ENCODE data around the gene NRIP3. TPM values are rescaled to one million over a fixed set of nuclear protein-coding genes. Genes with fewer than 3 reads are reported as not detected.

The NRIP3 gene
- total RNA-seq, 4 donors from 2014 or later = 0.66 to 1.4 (median 1.0) TPM

GRCh38 chr11:8963569-8964323, 40.1 kb downstream of the NRIP3 start:
- TF ChIP-seq CTCF (IDR thresholded peaks at IDR 0.05) (no peak), POLR2A (IDR thresholded peaks at IDR 0.05) (no peak)
- 2 to 4% methylated on average over 13 to 18 of the region's 39 CpGs for WGBS, 2 donors
- H3K36me3 ChIP-seq = peaks cover 0 to 20% (median 0%) of the 10 kb centered on the region in 3 donors
- intact Hi-C loops (cut with DNase I) = no loop called here
- peak overlapping the region; percentile 94 to 98 (median 96) for H3K27ac ChIP-seq
- no peaks in the 10 kb centered on the region for H3K9me3 ChIP-seq
- DNase-seq = peak; percentile 41
- no peaks in the 10 kb centered on the region for H3K27me3 ChIP-seq
- peaks cover 13 to 57% (median 29%) of the 10 kb centered on the region in 3 donors for H3K4me1 ChIP-seq
- H3K4me3 ChIP-seq = peak overlapping the region; percentile 72 to 93 (median 76)

- no peak for TF ChIP-seq CTCF (IDR thresholded peaks at IDR 0.05)
- no peak for TF ChIP-seq POLR2A (IDR thresholded peaks at IDR 0.05)
- Histone ChIP-seq H3K27me3 (no peaks in the 10 kb centered on the region), H3K4me1 (peaks cover 13 to 61% (median 29%) of the 10 kb centered on the region in 3 donors), H3K4me3 (peak overlapping the region; percentile 72 to 93 (median 76)), H3K27ac (peak overlapping the region; percentile 31 to 98 (median 95)), H3K36me3 (peaks cover 0 to 18% (median 0%) of the 10 kb centered on the region in 3 donors), H3K9me3 (no peaks in the 10 kb centered on the region)
- 14 to 21% methylated on average over 2 of the region's 2 CpGs for WGBS, 2 donors
- DNase-seq = no peak
- intact Hi-C loops (cut with DNase I) = no loop called here
These were observed 41.0 kb downstream of the NRIP3 start for GRCh38 chr11:8962841-8963240.

GRCh38 chr11:8961401-8961800, 42.4 kb downstream of the NRIP3 start:
- Histone ChIP-seq H3K36me3 (peaks cover 0 to 26% (median 0%) of the 10 kb centered on the region in 3 donors), H3K27ac (peak overlapping the region in 1 of 4 donors; percentile 13), H3K9me3 (no peaks in the 10 kb centered on the region), H3K4me3 (no peak overlapping the region), H3K27me3 (no peaks in the 10 kb centered on the region), H3K4me1 (peaks cover 13 to 61% (median 29%) of the 10 kb centered on the region in 3 donors)
- DNase-seq = no peak
- no peak for TF ChIP-seq POLR2A (IDR thresholded peaks at IDR 0.05)
- no peak for TF ChIP-seq CTCF (IDR thresholded peaks at IDR 0.05)
- 51 to 66% methylated on average over 2 of the region's 2 CpGs for WGBS, 2 donors
- intact Hi-C loops (cut with DNase I) = no loop called here

- no peak for DNase-seq
- intact Hi-C loops (cut with DNase I) = loop anchor here (5.0 kb wide), 1 partner anchor 42 kb away; no protein-coding TSS in a partner anchor
- no peaks in the 10 kb centered on the region for H3K9me3 ChIP-seq
- H3K27ac ChIP-seq = peak overlapping the region; percentile 29 to 55 (median 36)
- H3K4me1 ChIP-seq = peaks cover 8 to 45% (median 22%) of the 10 kb centered on the region in 3 donors
- no peaks in the 10 kb centered on the region for H3K27me3 ChIP-seq
- H3K36me3 ChIP-seq = peaks cover 0 to 44% (median 8%) of the 10 kb centered on the region in 3 donors
- no peak for TF ChIP-seq POLR2A (IDR thresholded peaks at IDR 0.05)
- peak in 5 of 6 experiments; percentile 44 to 74 (median 57) for TF ChIP-seq CTCF (IDR thresholded peaks at IDR 0.05)
- H3K4me3 ChIP-seq = no peak overlapping the region
- 5 to 44% methylated on average over 2 of the region's 2 CpGs for WGBS, 2 donors
These were observed 44.1 kb downstream of the NRIP3 start for GRCh38 chr11:8959546-8960166.

- Histone ChIP-seq H3K36me3 (peaks cover 0 to 72% (median 11%) of the 10 kb centered on the region in 3 donors), H3K27me3 (no peaks in the 10 kb centered on the region), H3K4me3 (no peak overlapping the region), H3K27ac (no peak overlapping the region), H3K9me3 (no peaks in the 10 kb centered on the region), H3K4me1 (peaks cover 0 to 25% (median 11%) of the 10 kb centered on the region in 3 donors)
- WGBS, 2 donors = 64 to 86% methylated on average over 4 of the region's 4 CpGs
- DNase-seq = no peak
- TF ChIP-seq POLR2A (IDR thresholded peaks at IDR 0.05) (no peak), CTCF (IDR thresholded peaks at IDR 0.05) (no peak)
- intact Hi-C loops (cut with DNase I) = loop anchor here (5.0 kb wide), 1 partner anchor 40 kb away; no protein-coding TSS in a partner anchor
These were observed 46.9 kb downstream of the NRIP3 start for GRCh38 chr11:8956860-8957259.
